Gastroesophageal sphincter (tissue), 3 donors: Measurements from ENCODE around the gene LTBP1.

Source experiments
- CTCF ChIP-seq, 4 experiments: fragments of 200-600 bp in 2 of 4; fragments of 450-650 bp in 2 of 4; sonication (generic) in 1 of 4; IDR thresholded peaks; one replicate each; pipeline ENCODE4 v1.5.1; 2017 to 2019; ENCODE audit warnings: antibody characterized with exemption in 4 of 4, mild to moderate bottlenecking in 2 of 4, moderate library complexity in 2 of 4
- EP300 ChIP-seq: sonication (generic); formaldehyde crosslinking; IDR thresholded peaks from one replicate; pipeline ENCODE4 v1.6.1; 2017; ENCODE audit warnings: antibody characterized with exemption, mild to moderate bottlenecking
- POLR2A ChIP-seq, 2 donors: fragments of 450-650 bp; IDR thresholded peaks; one replicate each; pipeline ENCODE4 v1.6.1; 2017; ENCODE audit warnings: antibody characterized with exemption in 2 of 2, mild to moderate bottlenecking in 2 of 2, moderate library complexity in 1 of 2
- POLR2AphosphoS5 ChIP-seq: sonication (generic); formaldehyde crosslinking; IDR thresholded peaks from one replicate; pipeline ENCODE4 v1.6.1; 2017; ENCODE audit warnings: antibody characterized with exemption

GRCh38 chr2:32976409-32977063 is 29.8 kb downstream of the LTBP1 start:
- TF ChIP-seq EP300 (no peak), POLR2A (IDR thresholded peaks at IDR 0.05) (no peak), CTCF (IDR thresholded peaks at IDR 0.05) (no peak), POLR2AphosphoS5 (no peak)
